Esophagus squamous epithelium (tissue), 5 donors: ENCODE data around the gene WNT9B. TPM values are rescaled to one million over a fixed set of nuclear protein-coding genes. Genes with fewer than 3 reads are reported as not detected.

Experiments
- DNase-seq: peaks from one replicate; lab custom pipeline; 2025; lab: John Stamatoyannopoulos, UW
- H3K27ac ChIP-seq, 4 donors: fragments of 200-600 bp; sonication (generic); one replicate each; pipeline ENCODE4 v1.5.1; 2016 to 2019; ENCODE audit warnings: mild to moderate bottlenecking in 1 of 4
- H3K27me3 ChIP-seq, 4 donors: fragments of 200-600 bp; sonication (generic); 1 replicate in 3 of 4; 2 replicates in 1 of 4; pipeline versions ENCODE4 v1.5.1 to v1.6.0; 2017 to 2021; ENCODE audit warnings: antibody characterized with exemption in 1 of 4
- H3K36me3 ChIP-seq, 3 donors: fragments of 200-600 bp; sonication (generic); one replicate each; pipeline ENCODE4 v1.5.1; 2016 to 2019
- H3K4me1 ChIP-seq, 3 donors: fragments of 200-600 bp; sonication (generic); one replicate each; pipeline ENCODE4 v1.5.1; 2017 to 2019
- H3K4me3 ChIP-seq, 4 donors: fragments of 200-600 bp; sonication (generic); 1 replicate in 3 of 4; 2 replicates in 1 of 4; pipeline ENCODE4 v1.5.1; 2016 to 2019; ENCODE audit warnings: mild to moderate bottlenecking in 2 of 4, moderate library complexity in 1 of 4
- H3K9me3 ChIP-seq, 3 donors: fragments of 200-600 bp; sonication (generic); one replicate each; pipeline ENCODE4 v1.5.1; 2016 to 2019
- CTCF ChIP-seq, 6 experiments: fragments of 450-650 bp in 4 of 6; fragments of 200-600 bp in 2 of 6; sonication (generic) in 2 of 6; IDR thresholded peaks; one replicate each; pipeline ENCODE4 v1.5.1; 2016 to 2019; ENCODE audit warnings: antibody characterized with exemption in 6 of 6, mild to moderate bottlenecking in 4 of 6, moderate library complexity in 4 of 6
- POLR2A ChIP-seq, 4 donors: fragments of 450-650 bp; IDR thresholded peaks; one replicate each; pipeline ENCODE4 v1.6.1; 2017; ENCODE audit warnings: antibody characterized with exemption in 4 of 4, mild to moderate bottlenecking in 4 of 4, moderate library complexity in 3 of 4
- WGBS, 2 donors: methylation state at CpG; one replicate each; pipeline ENCODE4 v1.1.5; 2018; 5-methylcytosine and 5-hydroxymethylcytosine counted together
- intact Hi-C: fragments of 100-400 bp; cut with DNase I; formaldehyde crosslinking; loops from one replicate; pipeline ENCODE4 v1.15.0; 2022
- small RNA-seq, 4 donors: library from RNA; depleted of rRNA; stranded (forward); fragments of <200 nt; gene quantifications; one replicate each; pipeline ENCODE3, GENCODE V24; 2016
- total RNA-seq, 4 donors: library from RNA; depleted of rRNA; stranded (reverse); fragments of >200 nt; gene quantifications; one replicate each; pipeline ENCODE4 v1.1.0, GENCODE V29; 2016
- donor health status: DM: yes; HTN: yes; CAD: no.

WNT9B gene
- total RNA-seq, 4 donors from 2014 or later, result 0.19 to 0.26 TPM; not detected in 2

- Histone ChIP-seq H3K27ac (no peak overlapping the region), H3K9me3 (no peaks in the 10 kb centered on the region), H3K4me1 (peaks cover 0 to 40% (median 6%) of the 10 kb centered on the region in 3 donors), H3K27me3 (no peaks in the 10 kb centered on the region), H3K4me3 (no peak overlapping the region), H3K36me3 (peaks cover 21 to 61% (median 37%) of the 10 kb centered on the region in 3 donors)
- 84 to 92% methylated on average over 4 of the region's 4 CpGs for WGBS, 2 donors
- no peak for TF ChIP-seq POLR2A (IDR thresholded peaks at IDR 0.05)
- no peak for TF ChIP-seq CTCF (IDR thresholded peaks at IDR 0.05)
- intact Hi-C loops, result no loop called here
- no peak for DNase-seq
Observed at GRCh38 chr17:46930051-46930450, 78.7 kb downstream of the WNT9B start.

- Histone ChIP-seq H3K27me3 (no peaks in the 10 kb centered on the region), H3K27ac (no peak overlapping the region), H3K4me3 (no peak overlapping the region), H3K4me1 (peaks cover 0 to 25% (median 0%) of the 10 kb centered on the region in 3 donors), H3K9me3 (no peaks in the 10 kb centered on the region), H3K36me3 (peaks cover 26 to 76% (median 37%) of the 10 kb centered on the region in 3 donors)
- 86 to 92% methylated on average over 4 of the region's 4 CpGs for WGBS, 2 donors
- no peak for TF ChIP-seq CTCF (IDR thresholded peaks at IDR 0.05)
- TF ChIP-seq POLR2A (IDR thresholded peaks at IDR 0.05), result no peak
- DNase-seq, result no peak
- intact Hi-C loops, result no loop called here
Observed at GRCh38 chr17:46931596-46931995, 80.2 kb downstream of the WNT9B start.

- Histone ChIP-seq H3K4me3 (no peak overlapping the region), H3K36me3 (peaks cover 22 to 100% (median 48%) of the 10 kb centered on the region in 3 donors), H3K9me3 (no peaks in the 10 kb centered on the region), H3K4me1 (no peaks in the 10 kb centered on the region), H3K27ac (peak overlapping the region in 1 of 4 donors; percentile 17), H3K27me3 (no peaks in the 10 kb centered on the region)
- TF ChIP-seq POLR2A (IDR thresholded peaks at IDR 0.05), result no peak
- TF ChIP-seq CTCF (IDR thresholded peaks at IDR 0.05), result no peak
- no peak for DNase-seq
- intact Hi-C loops, result no loop called here
- 72 to 86% methylated on average over 3 to 5 of the region's 7 CpGs for WGBS, 2 donors
Observed at GRCh38 chr17:46935658-46936266, 84.4 kb downstream of the WNT9B start.

Small RNA genes within 50 kb of the gene (small RNA-seq; reads per million reads assigned to genes)
- gene RNU6ATAC3P, result 0 reads per million in 4 donors

Other genes with a start within 250 kb of the WNT9B start
- gene WNT3, start 32.9 kb upstream of the WNT9B start, total RNA-seq, result 1 to 10 TPM in 3 of 4 donors, under 1 TPM in 1; 0.49 to 3.5 (median 2.2) TPM
- gene GOSR2, start 71.6 kb downstream of the WNT9B start, total RNA-seq, result 10 to 100 TPM; 20.3 to 37.8 (median 24.7) TPM
- gene RPRML, start 127.7 kb downstream of the WNT9B start, total RNA-seq, result 1 to 10 TPM in 1 of 4 donors, under 1 TPM in 1, not detected in 2; 0.57 to 1.3 TPM